HepG2 (cell line): Measurements from ENCODE around the gene ADGRG1.

Experiments used
- CTCF ChIP-seq: sonication (generic); formaldehyde crosslinking; IDR thresholded peaks from 2 replicates; pipeline ENCODE4 v1.5.0; 2020; ENCODE audit warnings: mild to moderate bottlenecking, missing genetic modification reagents, moderate library complexity
- ELK4 ChIP-seq: sonication (generic); formaldehyde crosslinking; IDR thresholded peaks from 2 replicates; pipeline ENCODE4 v1.9.0; 2021; ENCODE audit warnings: missing genetic modification reagents, borderline replicate concordance
- GMEB1 ChIP-seq: sonication (generic); formaldehyde crosslinking; IDR thresholded peaks from 2 replicates; pipeline ENCODE4 v1.5.1; 2020; ENCODE audit warnings: missing genetic modification reagents, mild to moderate bottlenecking, borderline replicate concordance
- KDM1A ChIP-seq: IDR thresholded peaks from 2 replicates; pipeline ENCODE4 v1.6.1; 2016; ENCODE audit warnings: missing compliant biosample characterization
- STAT6 ChIP-seq: sonication (generic); formaldehyde crosslinking; IDR thresholded peaks from 2 replicates; pipeline ENCODE4 v1.4.0; 2020; ENCODE audit warnings: missing genetic modification reagents, mild to moderate bottlenecking, borderline replicate concordance
- TCF7L2 ChIP-seq: IDR thresholded peaks from 2 replicates; pipeline ENCODE4 v1.6.1; 2011; ENCODE audit warnings: mild to moderate bottlenecking, low read depth, low read length, moderate library complexity
- ZMAT3 ChIP-seq: sonication (generic); formaldehyde crosslinking; conservative IDR thresholded peaks from 2 replicates; pipeline ENCODE4 v1.7.0; 2021; ENCODE audit warnings: missing genetic modification reagents
- ZNF704 ChIP-seq: sonication (generic); formaldehyde crosslinking; IDR thresholded peaks from 2 replicates; pipeline ENCODE4 v1.8.1; 2023; ENCODE audit warnings: mild to moderate bottlenecking, inconsistent platforms, moderate library complexity, missing genetic modification reagents, borderline replicate concordance
- ZNF768 ChIP-seq: sonication (generic); formaldehyde crosslinking; IDR thresholded peaks from 2 replicates; pipeline ENCODE4 v1.4.0; 2020; ENCODE audit warnings: missing genetic modification reagents

DNA sequence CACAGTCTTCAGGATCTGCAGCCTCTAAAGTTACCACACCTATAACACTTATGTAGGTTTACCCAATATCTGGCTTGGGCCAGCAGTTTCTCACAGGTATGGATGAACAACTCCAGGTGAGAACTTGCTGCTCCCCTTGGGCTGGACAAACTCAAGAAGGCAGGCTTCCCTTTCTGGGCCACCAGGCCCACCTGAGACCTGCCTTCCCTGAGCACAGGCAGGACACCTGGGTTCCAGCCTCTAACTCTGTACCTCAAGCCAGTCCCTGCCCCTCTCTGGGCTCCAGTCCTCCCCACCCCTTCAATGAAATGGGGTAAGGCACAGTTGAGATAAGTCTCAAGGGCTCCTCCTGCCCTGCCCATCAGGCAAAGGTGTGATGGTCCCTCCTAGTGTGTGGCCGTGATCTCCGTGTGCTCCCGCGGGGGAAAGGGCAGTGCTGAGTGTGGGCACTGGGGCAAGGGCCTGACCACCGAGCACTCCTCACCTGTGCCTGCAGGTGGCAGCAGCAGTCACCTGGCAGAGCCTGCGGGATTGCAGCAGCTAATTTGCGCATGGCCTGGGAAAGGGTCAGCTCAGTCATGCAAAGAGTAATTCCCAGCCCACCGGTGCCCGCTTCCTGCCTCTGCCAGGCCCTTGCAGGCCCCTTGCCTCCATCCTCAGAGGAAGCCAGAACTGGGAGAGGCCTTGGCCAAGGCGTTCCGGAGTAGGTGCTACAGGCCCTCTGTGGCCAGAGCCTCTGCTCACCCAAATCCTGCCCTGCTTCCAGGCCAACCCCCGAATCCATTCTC lies 28.2 kb upstream of the ADGRG1 start:
- no peak for TF ChIP-seq GMEB1
- TF ChIP-seq ELK4 = no peak
- TF ChIP-seq KDM1A = no peak
- TF ChIP-seq CTCF (CRISPR knock-in tag) = peak; percentile 100
- no peak for TF ChIP-seq ZMAT3
- TF ChIP-seq TCF7L2 = no peak
- peak; percentile 74 for TF ChIP-seq ZNF768 (CRISPR knock-in tag)
- no peak for TF ChIP-seq ZNF704 (CRISPR knock-in tag)
- no peak for TF ChIP-seq STAT6 (CRISPR knock-in tag)
